Activated T-helper 9 cell treated with anti-CD3 and anti-CD28 coated beads, Interleukin-2, amount 50 U/mL, for 16 hours (primary cell): ENCODE data around the gene PALLD.

Source experiments
- DNase-seq: peaks from one replicate; pipeline ENCODE4 v3.0.0-alpha.2; 2020; ENCODE audit warnings: low read depth

Gene PALLD

DNA sequence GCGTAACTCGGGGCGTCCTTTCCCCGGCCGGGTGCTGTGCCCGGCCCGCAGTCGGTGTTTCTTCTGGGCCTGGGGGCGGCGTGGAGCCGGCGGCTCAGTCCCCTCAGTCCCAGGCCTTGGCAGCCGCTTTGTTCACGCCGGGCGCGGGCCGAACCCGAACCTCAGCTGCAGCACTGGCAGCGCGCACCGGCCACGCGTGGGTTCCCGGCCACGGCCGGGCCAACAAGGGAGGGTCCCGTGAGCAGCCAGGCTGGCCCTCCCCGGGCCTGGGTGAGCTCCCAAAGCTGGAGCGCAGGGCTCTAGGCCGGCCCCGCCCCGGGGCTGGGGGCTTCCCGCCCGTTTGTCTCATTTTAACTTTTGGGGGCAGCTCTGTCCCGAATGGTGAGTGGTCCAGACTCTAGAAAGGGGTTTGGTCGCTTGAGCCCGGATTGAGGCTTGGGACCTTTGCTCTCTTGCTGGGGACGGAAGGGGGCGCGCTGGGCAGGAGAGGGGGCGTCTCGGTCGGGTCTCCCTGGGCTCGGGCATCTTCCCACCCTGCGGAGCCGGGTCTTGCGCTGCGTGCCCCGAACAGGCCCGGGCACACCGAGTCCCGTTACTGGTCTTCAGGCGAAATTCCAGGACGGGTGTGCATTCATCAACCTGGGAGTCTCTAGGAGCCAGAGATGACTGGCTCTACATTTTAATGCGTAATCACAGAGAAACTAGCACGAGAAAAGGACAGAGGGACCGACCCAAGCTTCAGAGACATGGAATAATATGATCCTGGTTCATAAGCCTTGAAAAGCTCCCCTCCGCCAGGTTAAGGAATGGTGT lies 336.1 kb downstream of the PALLD start:
- DNase-seq, result no peak

DNA sequence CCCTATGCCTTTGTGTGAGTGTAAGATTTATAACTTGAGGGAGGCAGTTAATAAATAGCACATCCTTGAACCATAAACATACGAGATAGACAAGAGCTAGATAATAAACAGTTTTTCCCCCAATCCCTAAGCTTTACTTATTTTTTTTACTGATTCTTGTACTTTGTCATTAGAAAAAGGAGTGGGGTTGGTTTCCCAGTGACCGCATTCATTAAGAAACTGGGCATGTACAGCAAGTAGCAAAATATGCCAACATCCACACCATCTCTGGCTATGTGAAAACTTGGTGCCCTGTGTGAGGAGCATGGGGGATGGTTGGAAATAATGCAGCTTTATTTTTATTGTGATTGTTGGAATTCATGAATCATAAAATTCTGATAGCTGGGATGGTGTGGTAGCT lies 337.0 kb downstream of the PALLD start:
- DNase-seq, result no peak

DNA sequence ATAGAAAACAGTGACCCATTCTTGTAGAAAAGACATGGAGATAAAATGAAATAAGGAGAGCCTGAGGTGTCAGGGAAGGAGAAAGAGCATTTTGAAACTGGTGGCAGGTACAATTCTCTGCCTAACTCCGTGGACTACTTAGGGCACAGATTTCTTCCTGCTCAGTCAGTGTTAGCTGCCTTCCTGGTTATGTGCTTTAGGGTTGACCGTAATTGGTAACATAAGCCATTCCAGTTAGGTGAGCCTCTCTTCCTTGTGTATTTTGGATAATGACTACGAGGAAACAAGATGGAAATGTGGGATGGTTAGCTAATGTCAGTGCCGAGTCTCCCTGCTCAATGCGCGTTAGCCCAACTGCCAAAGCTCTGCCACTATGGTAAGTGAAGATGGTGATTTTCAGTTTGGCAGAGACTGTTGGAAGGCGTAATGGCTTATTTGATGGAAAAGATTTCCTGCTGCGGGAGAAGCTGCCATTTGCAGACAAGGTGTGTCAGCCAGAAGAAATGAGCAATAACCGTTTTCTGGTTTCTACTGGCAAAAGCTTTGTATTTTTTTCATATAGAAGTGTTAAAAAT lies 339.1 kb downstream of the PALLD start:
- no peak for DNase-seq

DNA sequence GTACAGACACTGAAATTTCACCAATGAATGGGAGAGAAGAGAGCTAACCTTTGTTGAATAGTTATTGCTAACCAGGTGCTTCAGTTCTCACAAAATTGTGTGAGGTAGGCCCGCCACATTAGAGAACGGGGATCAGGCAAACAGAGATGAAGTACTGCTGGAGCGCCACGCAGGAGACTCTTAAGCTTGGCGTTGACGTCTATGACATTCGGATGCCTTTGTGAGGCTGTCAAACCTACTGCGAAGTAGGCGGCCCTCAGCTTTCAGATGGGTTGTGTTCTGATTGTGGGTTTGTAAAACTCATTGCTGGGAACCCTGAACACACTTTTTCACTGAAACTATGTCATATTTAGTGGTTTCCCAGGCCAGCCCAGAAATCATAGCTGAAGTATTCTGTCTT lies 339.6 kb downstream of the PALLD start:
- DNase-seq, result no peak

DNA sequence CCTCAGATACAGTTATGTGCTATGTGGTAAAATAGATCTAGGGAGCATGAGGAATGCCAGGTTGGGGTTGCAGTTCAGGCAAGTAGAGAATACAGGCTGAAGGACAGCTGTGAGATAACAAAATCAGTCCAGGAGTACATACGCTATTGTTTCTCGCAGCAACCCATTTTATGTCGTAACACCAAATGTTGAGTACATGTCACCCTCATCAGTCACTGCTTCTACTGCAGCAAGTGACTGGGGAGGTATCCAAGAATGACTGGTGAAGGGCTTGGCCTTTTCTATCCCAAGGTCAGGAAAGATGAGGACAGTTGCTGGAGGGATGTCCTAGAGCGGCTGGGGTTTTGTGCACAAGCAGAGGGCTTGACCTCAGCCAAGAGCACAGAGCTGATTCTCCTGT lies 341.1 kb downstream of the PALLD start:
- DNase-seq, result no peak

DNA sequence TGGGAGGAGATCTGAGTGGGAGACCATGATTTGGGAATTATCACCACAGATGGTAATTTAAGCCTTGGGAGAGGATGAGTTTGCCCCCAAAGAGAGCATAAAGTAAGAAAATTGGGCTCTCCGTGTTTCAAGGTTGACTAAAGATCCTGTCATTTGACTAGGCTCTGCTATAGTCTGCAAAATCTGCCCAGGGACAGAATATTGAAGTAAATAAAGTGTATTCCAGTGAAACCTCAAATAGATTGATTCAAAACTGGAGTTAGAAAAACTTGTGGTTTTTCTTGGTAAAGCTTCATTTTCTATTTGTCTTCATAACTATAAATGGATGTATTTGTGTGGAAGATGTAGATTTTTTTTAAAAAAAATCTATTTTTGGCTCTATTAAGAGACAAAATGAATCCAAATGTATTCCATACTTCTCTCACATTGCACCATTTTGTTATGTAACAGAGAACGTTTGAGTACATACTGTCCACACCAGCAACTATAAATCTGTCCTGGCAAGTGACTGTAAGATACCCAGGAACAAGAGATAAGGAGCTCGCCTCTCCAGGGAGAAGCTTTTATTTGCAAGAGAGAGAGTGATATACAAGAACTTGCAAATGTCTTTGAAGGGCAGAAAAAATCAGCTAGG lies 343.0 kb downstream of the PALLD start:
- no peak for DNase-seq

DNA sequence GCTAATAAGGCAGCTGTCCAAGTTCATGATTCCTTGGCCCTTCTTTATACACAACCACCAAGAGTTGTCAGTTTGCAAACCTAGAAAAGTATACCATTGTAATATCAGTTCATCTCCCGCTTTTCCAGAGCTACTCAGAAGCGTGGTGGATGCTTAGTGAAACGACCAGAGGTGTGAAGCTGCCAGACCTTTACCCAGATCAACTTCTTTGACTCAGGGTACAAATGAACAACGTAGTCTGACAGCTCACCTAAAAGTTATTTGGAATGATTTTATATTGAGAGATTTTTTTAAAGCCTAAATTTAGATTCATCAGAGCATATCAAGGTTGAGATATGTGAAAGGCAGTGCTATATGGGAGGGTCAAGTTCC lies 343.5 kb downstream of the PALLD start:
- DNase-seq, result no peak

DNA sequence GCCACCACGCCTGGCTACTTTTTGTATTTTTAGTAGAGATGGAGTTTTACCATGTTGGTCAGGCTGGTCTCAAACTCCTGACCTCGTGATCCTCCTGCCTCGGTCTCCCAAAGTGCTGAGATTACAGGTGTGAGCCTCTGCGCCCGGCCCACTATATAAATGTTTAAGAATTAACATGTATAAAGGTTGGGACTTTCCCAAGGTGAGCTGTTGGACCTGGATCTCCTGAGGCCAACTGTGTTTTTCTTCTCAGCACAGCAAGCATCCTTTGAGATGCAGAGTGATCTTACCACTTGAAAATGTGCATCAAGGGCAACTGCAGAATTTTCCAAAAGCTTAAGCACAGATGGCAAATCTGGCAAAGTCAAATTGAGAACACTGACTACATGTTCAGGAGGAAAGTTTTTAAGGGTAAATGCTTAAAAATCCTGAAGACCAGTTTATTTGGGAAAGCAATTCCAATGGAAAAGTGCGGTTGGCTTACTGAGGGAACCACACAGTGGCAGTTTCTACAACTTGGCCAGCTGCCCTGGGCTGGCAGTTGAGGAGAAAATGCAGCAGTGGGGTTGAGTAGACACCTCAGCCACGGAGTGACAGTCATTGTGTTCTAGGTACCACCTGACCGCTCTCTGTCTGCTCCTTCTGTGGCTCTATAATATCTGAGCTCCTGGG lies 344.3 kb downstream of the PALLD start:
- no peak for DNase-seq

DNA sequence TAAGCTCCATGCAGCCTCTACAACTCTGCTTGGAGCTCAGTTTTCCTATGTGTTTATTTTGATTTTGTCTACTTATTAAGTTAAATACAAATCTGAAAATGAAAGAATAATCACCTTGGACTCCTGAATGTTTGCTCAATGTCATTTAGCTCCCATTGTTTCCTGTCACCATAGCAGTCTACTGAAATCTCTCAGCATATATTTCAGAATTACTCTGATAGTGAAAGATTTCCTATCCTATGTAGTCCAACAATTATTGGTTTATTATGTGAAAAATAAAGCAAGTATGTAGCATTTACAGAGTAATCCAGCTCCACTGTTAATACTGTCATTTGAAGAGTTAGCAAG lies 344.8 kb downstream of the PALLD start:
- DNase-seq, result no peak

DNA sequence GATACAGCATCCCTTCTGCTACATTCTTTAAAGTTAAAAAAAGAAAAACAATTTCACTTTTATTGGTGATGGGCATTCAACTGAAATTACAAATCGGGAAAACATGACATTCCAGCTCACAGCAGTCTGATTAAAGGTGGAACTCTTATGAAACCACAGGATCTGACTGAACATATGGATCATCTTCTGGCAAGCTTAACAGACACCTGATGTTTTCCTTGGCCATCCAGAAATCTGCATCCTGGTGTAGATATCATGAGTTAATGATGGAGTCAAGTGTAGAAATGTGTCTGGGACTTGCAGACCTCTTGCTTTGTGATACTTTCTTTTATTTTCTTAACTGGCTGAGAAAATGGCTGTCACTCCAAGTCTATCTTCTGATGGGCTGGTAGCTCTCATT lies 345.3 kb downstream of the PALLD start:
- DNase-seq, result no peak

DNA sequence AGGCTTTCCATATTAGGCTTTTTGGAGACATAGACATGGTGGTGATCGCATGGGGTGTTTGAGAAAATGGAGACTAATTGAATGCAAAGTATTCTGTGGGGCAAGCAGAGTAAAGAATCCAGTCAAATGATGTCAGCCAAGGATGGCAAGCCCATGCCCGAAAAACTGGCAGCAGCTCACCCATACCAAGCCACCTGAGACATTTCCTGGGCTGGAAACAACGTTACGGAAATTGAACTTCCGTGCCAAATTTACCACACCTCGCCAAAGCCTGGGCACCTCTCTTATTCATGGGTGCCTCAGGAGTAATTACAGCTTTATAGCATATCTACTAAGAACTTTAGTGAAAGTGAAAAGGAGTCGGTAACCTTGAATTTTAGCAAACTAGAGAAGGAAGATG lies 346.8 kb downstream of the PALLD start:
- DNase-seq, result no peak

DNA sequence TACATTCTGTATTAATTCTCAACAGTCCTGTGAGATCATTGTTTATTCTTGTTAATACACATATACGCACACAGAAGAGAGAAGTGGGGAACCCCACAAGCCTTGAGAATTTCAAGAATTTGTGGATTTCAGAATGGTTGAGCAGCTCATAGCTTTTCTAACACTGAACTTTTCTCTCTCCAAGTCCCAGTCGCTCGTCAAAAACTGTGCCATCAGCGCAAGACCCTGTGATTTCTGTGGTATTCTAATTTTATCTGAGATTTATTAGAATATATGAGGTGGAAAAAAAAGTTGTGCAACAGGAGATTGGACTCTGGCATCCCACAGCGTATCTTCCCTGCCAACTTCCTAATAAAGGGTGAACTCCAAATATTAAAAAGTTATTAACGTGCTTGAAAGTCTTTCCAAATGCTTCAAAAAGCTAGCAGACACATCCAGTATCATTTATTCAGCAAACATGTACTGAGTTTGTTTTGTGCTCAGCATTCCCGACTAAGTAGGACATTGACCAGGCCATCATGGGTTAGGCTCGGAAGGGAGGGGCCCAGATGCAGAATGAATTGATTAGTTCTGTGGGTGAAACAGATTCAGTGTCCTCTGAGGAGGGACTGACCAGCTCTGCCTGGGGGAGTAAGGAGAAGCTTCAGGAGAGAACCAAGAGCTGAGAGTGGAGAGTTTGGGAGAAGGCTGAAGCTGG lies 347.6 kb downstream of the PALLD start:
- no peak for DNase-seq

DNA sequence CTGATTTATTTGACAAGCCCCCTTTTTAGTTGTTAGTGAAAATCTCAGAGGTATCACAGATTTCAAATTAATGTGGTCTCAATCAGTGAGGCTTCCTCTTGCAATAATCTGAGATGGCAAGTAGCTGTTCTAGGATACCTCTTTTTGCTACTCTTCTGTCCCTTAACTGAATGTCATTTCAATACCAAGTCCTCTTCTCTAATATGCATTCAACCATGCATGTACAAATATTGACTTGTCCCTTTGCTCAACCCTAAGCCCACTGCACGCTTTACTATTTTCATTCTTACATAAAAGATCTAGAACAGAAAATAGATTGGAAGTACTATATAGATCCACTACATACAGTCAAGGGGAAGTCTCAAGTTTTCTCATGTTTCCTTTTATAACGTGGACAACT lies 349.0 kb downstream of the PALLD start:
- no peak for DNase-seq

DNA sequence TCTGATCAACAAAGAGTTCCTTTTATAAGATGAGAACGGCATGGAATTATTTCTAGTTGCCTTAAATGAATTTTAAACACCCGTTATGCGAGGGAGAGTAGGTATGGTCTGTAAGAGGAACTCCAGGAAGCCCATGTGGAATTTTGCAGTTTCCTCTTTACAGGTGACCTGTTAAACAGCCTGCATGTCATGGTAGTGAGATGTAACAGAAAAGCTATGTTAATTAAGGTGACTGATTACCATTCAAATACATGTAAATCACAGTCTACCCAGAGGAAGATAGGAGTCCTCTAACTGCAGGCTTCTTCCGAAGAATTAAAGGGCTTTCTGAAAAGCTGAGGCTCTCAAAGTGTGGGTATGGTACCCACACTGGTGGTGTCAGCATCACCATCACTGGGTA lies 349.6 kb downstream of the PALLD start:
- DNase-seq, result no peak

DNA sequence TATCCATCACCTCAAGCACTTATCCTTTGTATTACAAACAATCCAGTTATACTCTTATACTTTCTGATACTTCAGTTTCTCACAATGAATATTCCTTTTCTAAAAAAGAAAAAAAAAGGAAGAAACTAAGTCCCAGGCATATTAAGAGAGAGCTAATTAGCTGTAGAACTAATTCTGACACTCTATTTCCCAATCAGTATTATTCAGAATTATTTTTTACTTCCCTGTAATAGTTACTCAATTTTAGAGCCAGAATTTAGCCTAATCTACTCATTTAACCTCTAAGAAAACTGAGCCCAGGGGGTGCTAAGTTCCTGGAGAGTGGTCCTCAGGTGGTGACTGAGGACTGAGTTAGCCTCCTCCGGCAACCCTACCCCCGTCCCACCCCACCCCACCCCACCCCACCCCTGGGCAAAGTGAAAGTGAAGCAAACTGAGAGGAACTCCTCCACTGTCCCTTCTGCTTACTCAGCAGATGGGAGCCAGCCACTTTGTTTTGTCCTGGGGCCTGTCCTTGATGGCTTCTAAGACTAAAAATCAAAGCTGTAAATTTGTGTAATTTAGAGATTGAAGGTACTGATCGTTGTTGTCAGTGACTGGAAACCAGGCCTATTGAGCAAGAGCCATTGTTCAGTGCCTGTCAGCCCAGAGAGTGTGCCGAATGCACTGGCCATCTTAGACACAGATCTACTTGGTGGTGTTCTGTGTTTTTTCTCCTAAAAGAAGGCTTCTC lies 351.1 kb downstream of the PALLD start:
- no peak for DNase-seq

DNA sequence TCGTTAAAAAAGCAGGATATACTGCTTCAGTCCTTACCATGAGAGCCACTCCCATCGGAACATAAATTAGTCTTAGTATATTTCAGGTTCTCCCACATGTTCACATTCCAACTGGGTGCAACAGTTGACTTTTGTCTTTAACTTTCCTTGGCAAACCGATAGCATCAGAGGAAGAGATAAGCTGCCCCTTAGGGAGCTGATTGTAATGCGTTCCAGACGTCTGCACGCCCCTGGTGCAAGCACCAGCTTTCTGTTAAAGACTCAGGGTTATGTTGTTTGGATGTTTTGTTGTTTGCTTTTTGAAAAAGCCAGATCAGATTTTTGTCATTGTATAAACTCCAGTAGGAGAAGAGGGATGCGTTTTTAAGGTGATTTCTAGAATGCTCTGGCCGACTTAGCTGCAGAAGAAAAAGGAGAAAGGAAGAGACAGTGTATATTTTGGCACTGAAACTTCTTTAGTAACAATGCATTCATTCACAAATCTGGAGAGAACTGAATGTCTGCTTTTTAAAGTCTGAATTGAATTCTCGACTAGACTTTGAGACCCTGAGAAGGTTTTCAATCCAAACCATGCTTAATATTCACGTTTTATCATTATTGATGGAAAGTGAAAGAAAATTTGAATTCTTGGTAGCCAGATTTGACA lies 352.3 kb downstream of the PALLD start:
- no peak for DNase-seq

DNA sequence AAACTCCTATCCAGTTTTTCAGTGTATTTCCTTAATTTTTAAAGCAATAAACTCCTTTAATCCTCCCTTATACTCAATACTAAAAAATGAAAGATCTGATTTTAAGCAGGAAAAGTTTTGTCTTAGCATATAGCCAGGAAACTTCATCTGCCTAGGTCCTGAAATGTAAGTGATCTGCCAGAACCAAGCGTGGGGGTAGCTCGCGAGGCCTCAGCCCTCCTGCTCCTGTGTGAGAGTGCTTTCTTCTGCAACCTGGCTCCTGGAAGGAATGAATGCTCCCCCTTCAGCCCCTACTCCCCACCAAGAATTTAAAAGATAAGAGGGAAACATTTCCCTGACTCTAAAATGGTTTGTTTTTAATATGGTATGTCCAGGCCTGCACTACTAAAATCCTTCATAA lies 353.1 kb downstream of the PALLD start:
- DNase-seq, result no peak

DNA sequence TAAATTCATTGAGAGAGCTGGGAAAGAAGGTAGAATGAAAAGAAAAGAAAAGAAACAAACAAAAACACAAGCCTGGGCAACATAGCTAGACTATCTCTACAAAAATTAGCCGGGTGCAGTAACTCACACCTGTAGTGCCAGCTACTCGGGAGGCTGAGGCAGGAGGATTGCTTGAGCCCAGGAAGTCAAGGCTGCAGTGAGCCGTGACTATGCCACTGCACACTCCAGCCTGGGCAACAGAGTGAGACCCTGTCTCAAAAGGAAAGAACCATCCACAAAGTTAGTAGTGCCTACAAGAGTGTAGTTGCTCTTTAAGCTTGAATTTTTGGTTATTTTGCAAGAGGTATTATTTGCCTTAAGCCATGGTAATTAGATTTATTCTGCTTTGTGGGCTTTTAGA lies 355.5 kb downstream of the PALLD start:
- DNase-seq, result no peak

DNA sequence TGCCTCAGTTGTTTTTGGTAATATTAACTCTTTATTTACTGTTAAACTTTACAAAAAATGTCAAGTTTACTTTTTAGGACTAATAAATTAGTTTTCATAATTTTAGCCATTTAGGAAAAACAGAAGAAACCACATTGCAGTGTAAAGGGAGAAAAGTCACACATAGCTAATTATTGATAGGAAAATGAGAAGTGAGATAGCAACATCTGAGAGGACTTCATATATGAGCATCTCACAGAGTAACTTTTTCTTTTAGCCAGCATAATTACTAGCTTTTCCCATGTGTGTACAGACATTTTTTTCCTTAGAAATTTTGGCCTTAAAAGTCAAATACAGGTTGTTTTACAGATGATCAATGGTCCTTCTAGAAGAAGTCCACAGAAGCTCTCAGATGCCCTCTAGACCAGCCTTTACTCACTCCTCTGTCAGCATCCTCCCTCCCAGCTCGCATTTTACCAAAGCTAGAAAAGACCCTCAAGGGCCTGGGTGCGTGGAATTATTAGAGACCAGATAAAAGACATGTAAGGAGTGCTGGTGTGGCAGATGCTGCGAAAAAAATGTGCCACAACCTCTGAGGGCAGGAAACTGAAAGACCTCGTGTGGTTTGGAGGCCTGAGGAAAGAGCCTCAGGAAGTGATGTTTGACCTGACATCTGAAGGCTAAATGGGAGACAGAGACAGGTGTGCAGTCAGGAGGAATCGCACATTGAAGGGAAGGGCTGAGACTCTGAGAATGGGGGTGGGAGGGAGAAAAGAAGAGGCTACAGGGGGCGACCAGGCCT lies 356.3 kb downstream of the PALLD start:
- DNase-seq, result no peak

DNA sequence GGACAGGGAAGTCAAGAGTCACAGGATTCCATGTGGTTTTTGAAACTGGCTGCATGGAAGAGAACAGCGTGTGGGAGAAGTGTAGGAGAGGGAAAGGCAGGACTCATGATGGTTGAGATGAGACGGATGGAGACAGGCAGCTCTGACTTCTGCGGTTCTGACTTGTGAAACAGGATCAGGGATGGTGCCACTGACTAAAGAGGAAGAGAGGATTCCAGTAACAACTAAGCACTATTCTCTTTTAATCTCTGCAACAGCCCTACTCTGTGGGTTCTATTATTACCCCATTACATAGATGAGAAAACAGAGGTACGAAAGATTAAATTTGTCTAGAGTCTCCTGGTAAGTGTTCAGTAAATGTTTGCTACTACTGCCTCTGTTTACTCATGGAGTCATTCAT lies 356.9 kb downstream of the PALLD start:
- DNase-seq, result no peak
